Ovary (tissue), 3 donors: Measurements from ENCODE around the gene DYNC2I2.

Source experiments
- CTCF ChIP-seq, 3 donors: fragments of 450-650 bp in 2 of 3; fragments of 200-600 bp in 1 of 3; IDR thresholded peaks; one replicate each; pipeline versions ENCODE4 v1.5.1 to v1.8.0; 2016 to 2022; ENCODE audit warnings: antibody characterized with exemption in 3 of 3, mild to moderate bottlenecking in 1 of 3
- EP300 ChIP-seq: sonication (generic); formaldehyde crosslinking; IDR thresholded peaks from one replicate; pipeline ENCODE4 v1.6.1; 2017; ENCODE audit warnings: antibody characterized with exemption
- POLR2A ChIP-seq: fragments of 450-650 bp; IDR thresholded peaks from one replicate; pipeline ENCODE4 v1.6.1; 2017; ENCODE audit warnings: antibody characterized with exemption, mild to moderate bottlenecking, moderate library complexity
- donor health status: DM: no; HTN: no; CAD: no.

DNA sequence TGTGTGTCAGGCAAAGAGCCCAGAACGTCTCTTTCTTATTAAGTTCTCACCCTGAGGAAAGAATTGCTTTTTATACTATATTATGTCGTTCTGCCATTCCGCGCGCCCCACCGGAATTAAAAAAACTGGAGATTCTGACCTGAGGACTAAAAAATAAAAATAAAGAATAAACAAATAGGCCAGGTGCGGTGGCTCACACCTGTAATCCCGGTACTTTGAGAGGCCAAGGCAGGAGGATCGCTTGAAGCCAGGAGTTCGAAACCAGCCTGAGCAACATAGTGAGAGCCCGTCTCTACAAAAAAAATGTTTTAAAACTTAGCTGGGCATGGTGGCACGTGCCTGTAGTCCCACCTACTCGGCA, 677 bp upstream of the DYNC2I2 start:
- TF ChIP-seq POLR2A (no peak), CTCF (IDR thresholded peaks at IDR 0.05) (no peak), EP300 (no peak)
